ENCODE data around the gene NEK6.

NEK6 gene

DNA sequence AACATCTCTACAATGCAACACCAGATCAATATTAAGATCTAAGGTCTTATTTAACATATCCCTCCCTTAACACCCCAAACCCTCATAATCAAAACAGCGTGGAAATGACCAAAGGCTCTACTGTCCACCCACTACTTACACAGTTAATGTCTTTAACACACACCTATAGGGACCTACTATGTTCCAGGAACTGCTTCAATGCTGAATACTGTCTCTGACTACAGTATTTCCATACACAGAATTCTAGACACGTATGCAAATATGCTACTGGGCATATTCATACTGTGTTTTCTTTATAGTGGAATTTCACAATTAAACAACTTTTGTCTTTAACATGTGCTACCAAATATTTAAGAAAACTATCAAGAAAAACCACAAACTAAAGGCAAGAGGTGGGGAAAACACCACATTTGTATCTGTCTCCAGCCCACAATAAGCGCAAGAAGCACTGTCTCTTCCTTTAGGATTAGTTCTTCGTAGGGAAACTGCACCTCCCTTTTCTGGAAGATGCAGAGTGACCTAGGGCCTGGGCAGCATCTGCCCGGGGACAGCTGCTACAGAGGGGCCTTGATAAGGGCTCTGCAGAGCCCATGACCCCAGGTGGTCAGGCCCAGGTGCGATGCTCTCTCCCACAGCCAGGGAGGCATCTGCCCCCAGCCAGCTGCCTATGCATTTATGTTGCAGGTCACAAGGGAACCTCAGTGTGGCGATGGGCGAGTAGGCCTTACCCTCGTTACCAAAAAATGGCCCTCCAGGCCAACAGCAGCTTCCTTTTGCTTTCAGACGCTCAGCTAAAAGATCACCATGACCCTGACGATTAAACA lies 102.3 kb downstream of the NEK6 start:
- Histone ChIP-seq H3K9me3 (no peaks in the 10 kb centered on the region), H3K36me3 (peaks cover 78% of the 10 kb centered on the region), H3K27ac (no peak overlapping the region), H3K9ac (peak overlapping the region; percentile 9; the same call in 1 of the 2 replicates), H3K4me2 (no peak overlapping the region), H3K27me3 (no peaks in the 10 kb centered on the region), H4K20me1 (peaks cover 100% of the 10 kb centered on the region), H3K4me1 (peaks cover 5% of the 10 kb centered on the region; the same call in 1 of the 2 replicates), H3K4me3 (no peak overlapping the region)
- TF ChIP-seq Cebpa-rat (IDR thresholded peaks at IDR 0.05), result no peak

DNA sequence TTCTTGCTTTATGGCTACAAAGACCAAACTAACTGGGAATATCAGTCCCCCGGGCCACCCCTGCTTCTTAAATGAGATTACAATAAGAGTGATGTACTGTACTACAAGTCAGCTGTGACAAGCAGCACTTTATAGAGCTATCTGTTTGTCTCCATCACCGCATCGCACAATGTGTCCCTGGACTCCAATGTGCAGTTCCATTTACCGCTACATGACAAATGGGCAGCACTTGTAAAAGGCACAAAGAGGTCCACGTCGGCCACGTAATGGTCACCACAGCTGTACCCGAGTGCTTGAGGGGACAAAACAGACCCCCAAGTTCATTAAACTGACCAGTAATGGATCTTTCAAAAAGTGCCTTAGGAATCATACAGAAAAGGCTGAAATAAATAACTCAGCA lies 103.4 kb downstream of the NEK6 start:
- Histone ChIP-seq H3K4me1 (peaks cover 5% of the 10 kb centered on the region; the same call in 1 of the 2 replicates), H3K4me3 (no peak overlapping the region), H3K27ac (no peak overlapping the region), H3K9me3 (no peaks in the 10 kb centered on the region), H3K27me3 (no peaks in the 10 kb centered on the region), H3K36me3 (peaks cover 78% of the 10 kb centered on the region), H4K20me1 (peaks cover 100% of the 10 kb centered on the region), H3K4me2 (no peak overlapping the region), H3K9ac (no peak overlapping the region)
- TF ChIP-seq Cebpa-rat (IDR thresholded peaks at IDR 0.05), result no peak

DNA sequence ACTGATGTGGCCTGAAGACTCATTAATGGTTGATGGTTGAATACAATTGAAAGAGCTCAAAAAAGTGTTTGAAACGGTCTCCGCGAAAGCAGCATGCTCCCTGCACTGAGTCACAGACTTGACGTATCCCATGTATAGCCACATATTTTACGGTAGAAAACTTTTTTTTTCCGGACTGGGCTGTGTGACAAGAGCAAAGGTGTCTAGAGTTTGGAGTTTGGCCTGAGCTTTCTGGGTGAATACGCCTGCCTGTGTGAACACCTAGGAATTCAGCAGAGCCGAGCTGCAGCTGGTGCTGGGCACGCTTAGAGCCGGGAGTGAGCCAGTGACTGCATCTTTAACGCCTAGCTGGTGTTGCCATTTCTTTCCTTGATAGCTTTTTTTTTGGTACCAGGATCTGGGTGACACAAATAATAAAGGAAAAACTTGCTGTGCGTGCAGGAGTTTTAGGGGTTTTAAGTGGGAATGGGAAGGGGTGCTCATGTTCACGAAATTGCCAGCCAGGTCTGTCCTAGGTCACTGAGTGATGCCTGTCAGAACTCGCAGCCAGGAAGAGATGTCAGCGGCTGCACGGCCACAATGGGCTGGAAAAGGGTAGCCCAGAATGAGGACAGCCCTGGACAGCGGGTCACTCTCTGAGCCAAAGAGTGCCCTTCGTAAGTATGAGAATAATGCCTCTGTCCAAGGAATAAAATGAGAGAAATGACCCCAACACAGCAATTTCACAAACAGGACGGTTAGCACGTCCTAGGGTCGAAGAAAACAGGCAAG lies 105.8 kb downstream of the NEK6 start:
- TF ChIP-seq Cebpa-rat (IDR thresholded peaks at IDR 0.05), result no peak
- Histone ChIP-seq H3K36me3 (peaks cover 72% of the 10 kb centered on the region), H3K9me3 (no peaks in the 10 kb centered on the region), H3K4me1 (peaks cover 5% of the 10 kb centered on the region; the same call in 1 of the 2 replicates), H3K27ac (no peak overlapping the region), H3K9ac (no peak overlapping the region), H3K27me3 (no peaks in the 10 kb centered on the region), H3K4me2 (no peak overlapping the region), H3K4me3 (no peak overlapping the region), H4K20me1 (peaks cover 100% of the 10 kb centered on the region)

DNA sequence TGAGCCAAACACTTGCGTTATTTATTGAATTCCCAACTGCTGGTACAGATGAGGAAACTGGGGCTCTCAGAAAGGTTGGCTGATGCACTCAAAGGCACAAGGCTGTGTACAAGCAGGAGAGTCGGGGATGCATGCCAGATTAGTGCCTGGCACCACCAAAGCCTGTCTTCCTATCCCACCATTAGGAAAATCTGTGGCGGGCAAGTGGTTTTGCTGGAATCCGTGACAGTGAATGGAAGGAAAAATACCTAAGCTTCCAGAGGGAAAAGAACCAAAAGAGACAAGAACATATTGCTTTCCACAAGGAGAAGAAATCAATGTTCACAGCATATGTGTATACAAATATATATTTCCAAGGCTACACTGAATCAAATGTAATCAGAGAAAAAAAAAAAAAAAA lies 106.4 kb downstream of the NEK6 start:
- peaks cover 5% of the 10 kb centered on the region; the same call in 1 of the 2 replicates for H3K4me1 ChIP-seq
- H3K36me3 ChIP-seq, result peaks cover 68% of the 10 kb centered on the region
- H3K4me2 ChIP-seq, result no peak overlapping the region
- no peaks in the 10 kb centered on the region for H3K27me3 ChIP-seq
- no peaks in the 10 kb centered on the region for H3K9me3 ChIP-seq
- H3K4me3 ChIP-seq, result no peak overlapping the region
- H4K20me1 ChIP-seq, result peaks cover 100% of the 10 kb centered on the region
- TF ChIP-seq Cebpa-rat (IDR thresholded peaks at IDR 0.05), result no peak
- H3K9ac ChIP-seq, result no peak overlapping the region
- no peak overlapping the region for H3K27ac ChIP-seq

DNA sequence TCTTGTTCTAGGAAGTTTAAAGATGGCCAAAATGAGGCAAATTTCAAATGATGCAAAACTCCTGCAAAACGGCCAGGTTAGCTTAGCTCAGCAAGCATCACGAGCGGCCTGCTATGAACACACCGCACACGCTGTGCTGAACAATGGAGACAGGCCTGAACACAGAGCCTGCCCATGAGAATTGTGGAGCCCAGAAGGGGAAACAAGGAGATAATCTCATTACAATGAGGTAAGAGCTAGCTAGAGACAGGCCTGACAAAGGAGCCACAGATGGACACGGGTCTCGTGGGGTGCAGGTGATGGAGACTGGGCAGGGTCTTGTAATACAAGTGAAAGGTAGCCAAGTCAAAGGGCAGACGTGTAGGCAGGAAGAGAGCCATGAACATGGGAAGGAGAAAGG lies 107.3 kb downstream of the NEK6 start:
- no peak overlapping the region for H3K27ac ChIP-seq

DNA sequence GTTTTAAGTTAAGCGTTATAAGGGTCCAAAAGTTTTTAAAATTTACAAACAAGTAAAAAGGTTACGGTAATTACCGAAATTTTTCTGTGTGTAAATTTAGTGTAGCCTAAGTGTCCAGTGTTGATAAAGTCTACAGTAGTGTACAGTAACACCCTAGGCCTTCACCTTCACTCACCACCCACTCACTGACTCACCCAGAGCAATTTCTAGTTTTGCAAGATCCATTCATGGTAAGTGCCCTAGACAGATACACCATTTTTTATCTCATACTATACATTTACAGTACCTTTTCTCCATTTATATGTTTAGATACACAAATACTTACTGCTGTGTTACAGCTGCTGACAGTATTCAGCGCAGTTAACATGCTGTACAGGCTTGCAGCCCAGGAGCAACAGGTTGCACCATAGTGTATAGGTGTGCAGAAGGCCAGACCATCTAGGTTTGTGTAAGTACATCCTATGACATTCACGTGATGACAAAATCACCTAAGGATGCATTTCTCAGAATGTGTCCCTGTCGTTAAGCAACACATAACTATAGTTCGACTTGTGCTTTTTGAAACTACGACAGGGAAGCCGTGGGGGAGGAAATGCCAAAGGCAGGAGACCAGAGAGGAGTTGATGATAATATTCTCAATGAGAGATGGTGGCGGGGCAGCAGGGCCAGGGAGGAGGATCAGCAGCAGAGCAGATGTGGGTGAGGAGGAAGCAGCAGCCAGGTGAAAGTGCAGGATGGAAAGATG lies 108.9 kb downstream of the NEK6 start:
- Histone ChIP-seq H3K9ac (no peak overlapping the region), H3K4me1 (no peaks in the 10 kb centered on the region), H3K9me3 (no peaks in the 10 kb centered on the region), H4K20me1 (peaks cover 100% of the 10 kb centered on the region), H3K4me3 (no peak overlapping the region), H3K27me3 (no peaks in the 10 kb centered on the region), H3K4me2 (no peak overlapping the region), H3K36me3 (peaks cover 59% of the 10 kb centered on the region), H3K27ac (no peak overlapping the region)
- TF ChIP-seq Cebpa-rat (IDR thresholded peaks at IDR 0.05), result no peak

More for the DNA sequence above, 107.3 kb downstream of the NEK6 start:
- H3K9me3 ChIP-seq, result no peaks in the 10 kb centered on the region
- H3K4me2 ChIP-seq, result no peak overlapping the region
- no peak for TF ChIP-seq Cebpa-rat (IDR thresholded peaks at IDR 0.05)
- peaks cover 100% of the 10 kb centered on the region for H4K20me1 ChIP-seq
- no peak overlapping the region for H3K4me3 ChIP-seq
- peaks cover 5% of the 10 kb centered on the region; the same call in 1 of the 2 replicates for H3K4me1 ChIP-seq
- no peak overlapping the region for H3K9ac ChIP-seq
- H3K36me3 ChIP-seq, result peaks cover 66% of the 10 kb centered on the region
- no peaks in the 10 kb centered on the region for H3K27me3 ChIP-seq

DNA sequence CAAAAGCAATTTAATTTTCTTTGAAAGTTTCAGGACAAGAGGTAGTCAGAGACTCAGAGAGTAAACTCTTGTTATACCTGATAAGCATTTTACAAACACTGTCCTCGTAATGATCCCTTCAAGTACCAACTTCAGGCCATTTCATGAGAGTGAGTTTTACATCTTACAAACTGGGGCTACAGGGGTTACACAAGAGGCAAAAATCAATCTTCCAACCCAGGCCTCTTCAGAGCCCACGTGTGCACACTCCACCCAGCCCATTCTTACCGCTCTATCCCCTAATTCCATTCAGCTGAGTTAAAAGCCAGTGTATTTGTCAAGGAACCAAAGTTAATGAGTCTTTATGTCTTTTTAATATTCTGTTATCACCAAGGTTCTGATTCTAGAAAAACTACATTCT lies 110.9 kb downstream of the NEK6 start:
- Histone ChIP-seq H3K4me3 (no peak overlapping the region), H3K4me1 (no peaks in the 10 kb centered on the region), H3K27ac (no peak overlapping the region), H3K9ac (no peak overlapping the region), H3K4me2 (no peak overlapping the region), H3K27me3 (no peaks in the 10 kb centered on the region), H4K20me1 (peaks cover 100% of the 10 kb centered on the region), H3K36me3 (peaks cover 59% of the 10 kb centered on the region), H3K9me3 (peaks cover 1% of the 10 kb centered on the region; the same call in 1 of the 2 replicates)
- no peak for TF ChIP-seq Cebpa-rat (IDR thresholded peaks at IDR 0.05)

DNA sequence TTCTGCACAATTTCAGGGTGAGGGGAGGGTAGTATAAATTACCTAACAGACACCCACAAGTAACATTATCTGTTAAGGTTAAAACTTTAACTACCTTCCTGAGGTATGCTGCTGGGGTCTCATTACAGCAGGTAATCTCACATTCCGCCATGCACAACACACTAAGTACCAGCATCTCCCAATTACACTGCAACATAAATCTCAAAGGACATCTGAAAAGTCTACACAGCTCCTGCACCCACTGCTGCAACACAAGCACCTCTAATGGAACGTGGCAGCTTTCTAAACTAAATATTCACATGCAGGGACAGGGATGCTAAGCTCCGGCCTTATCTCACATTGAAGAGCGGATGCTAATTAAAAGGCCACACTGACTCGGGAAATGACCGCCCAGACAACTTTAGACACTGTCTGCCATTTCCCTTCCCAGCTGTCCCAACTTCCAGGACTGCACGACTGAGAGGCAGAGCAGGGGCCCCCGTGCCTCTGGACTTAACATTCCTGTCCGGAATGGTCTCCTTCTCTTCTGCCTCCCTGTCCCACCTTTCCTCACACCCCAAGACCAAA lies 111.6 kb downstream of the NEK6 start:
- no peak overlapping the region for H3K4me3 ChIP-seq
- no peak overlapping the region for H3K9ac ChIP-seq
- H4K20me1 ChIP-seq, result peaks cover 98% of the 10 kb centered on the region
- H3K27me3 ChIP-seq, result no peaks in the 10 kb centered on the region
- peaks cover 7% of the 10 kb centered on the region for H3K9me3 ChIP-seq
- TF ChIP-seq Cebpa-rat (IDR thresholded peaks at IDR 0.05), result no peak
- peaks cover 59% of the 10 kb centered on the region for H3K36me3 ChIP-seq
- no peaks in the 10 kb centered on the region for H3K4me1 ChIP-seq
- no peak overlapping the region for H3K4me2 ChIP-seq
- no peak overlapping the region for H3K27ac ChIP-seq

DNA sequence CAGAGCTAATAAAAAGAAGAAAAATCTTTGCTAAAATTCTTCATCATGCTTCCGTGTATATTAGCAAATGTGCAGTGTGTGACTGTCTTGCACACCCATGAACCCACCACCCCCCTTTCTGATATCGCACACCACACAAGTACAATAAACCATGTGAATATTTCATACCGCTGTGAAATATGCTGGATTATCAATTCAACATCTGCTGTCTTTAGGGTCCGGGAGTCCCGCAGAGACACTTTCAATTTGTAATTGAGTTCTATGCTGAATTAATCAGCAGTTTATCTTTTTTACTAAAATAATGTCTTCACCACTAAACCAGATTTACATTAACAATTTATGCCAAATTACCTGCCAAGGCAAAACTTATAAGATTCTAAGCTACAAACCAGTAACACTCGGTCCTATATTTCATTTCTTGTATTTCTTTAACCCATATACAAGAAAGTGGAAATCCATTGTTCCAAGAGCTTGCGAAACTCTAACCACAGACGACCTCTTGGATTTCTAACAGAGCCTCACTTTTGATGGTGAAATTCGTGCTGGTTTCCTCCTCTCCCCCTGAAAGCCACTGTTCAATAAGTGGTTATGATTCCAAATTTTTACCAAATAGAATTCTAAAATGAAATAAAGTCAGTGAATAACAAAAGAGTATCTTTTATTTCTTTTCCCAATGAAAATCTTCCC lies 113.3 kb downstream of the NEK6 start:
- Histone ChIP-seq H3K27me3 (no peaks in the 10 kb centered on the region), H3K9ac (no peak overlapping the region)

More for the DNA sequence above, 113.3 kb downstream of the NEK6 start:
- Histone ChIP-seq H3K27ac (no peak overlapping the region), H3K4me3 (no peak overlapping the region), H3K4me1 (no peaks in the 10 kb centered on the region), H3K36me3 (peaks cover 58% of the 10 kb centered on the region), H3K4me2 (no peak overlapping the region), H3K9me3 (peaks cover 18% of the 10 kb centered on the region), H4K20me1 (peaks cover 92% of the 10 kb centered on the region)
- no peak for TF ChIP-seq Cebpa-rat (IDR thresholded peaks at IDR 0.05)
